Neural cell (in vitro differentiated cells): ENCODE results near the gene ARL6IP1.
"Not testable (repeated sequence)": the region's sequence is repeated elsewhere in the genome, so short reads cannot be mapped to it uniquely, and the experiment has no call there.

Experiments used
- CTCF ChIP-seq: fragments of 450-650 bp; IDR thresholded peaks from 2 replicates; pipeline ENCODE4 v1.5.1; 2014; ENCODE audit warnings: antibody characterized with exemption, mild to moderate bottlenecking, moderate library complexity; ENCODE audit not compliant: poor library complexity, severe bottlenecking
- EP300 ChIP-seq: fragments of 450-650 bp; conservative IDR thresholded peaks from 2 replicates; pipeline ENCODE4 v1.6.1; 2014; ENCODE audit warnings: antibody characterized with exemption, mild to moderate bottlenecking, moderate library complexity; ENCODE audit not compliant: poor library complexity, severe bottlenecking
- EZH2 ChIP-seq: fragments of 200-600, 300-800 bp; shearing (Covaris generic), sonication (generic); IDR thresholded peaks from 2 replicates; pipeline ENCODE4 v1.6.1; 2014; ENCODE audit warnings: antibody characterized with exemption, low read length, borderline replicate concordance, mild to moderate bottlenecking; ENCODE audit not compliant: insufficient read depth, poor library complexity, severe bottlenecking
- MXI1 ChIP-seq: fragments of 450-650 bp; conservative IDR thresholded peaks from 2 replicates; pipeline ENCODE4 v1.6.1; 2014; ENCODE audit warnings: antibody characterized with exemption, mild to moderate bottlenecking; ENCODE audit not compliant: poor library complexity, severe bottlenecking
- POLR2AphosphoS5 ChIP-seq: IDR thresholded peaks from 2 replicates; pipeline ENCODE4 v1.6.1; 2012
- RAD21 ChIP-seq: fragments of 450-650 bp; conservative IDR thresholded peaks from 2 replicates; pipeline ENCODE4 v1.6.1; 2014; ENCODE audit warnings: antibody characterized with exemption, mild to moderate bottlenecking, moderate library complexity
- REST ChIP-seq: IDR thresholded peaks from 2 replicates; pipeline ENCODE4 v1.6.1; 2012; ENCODE audit warnings: borderline replicate concordance
- SMC3 ChIP-seq: fragments of 450-650 bp; conservative IDR thresholded peaks from 2 replicates; pipeline ENCODE4 v1.6.1; 2014; ENCODE audit warnings: antibody characterized with exemption, mild to moderate bottlenecking, moderate library complexity; ENCODE audit not compliant: poor library complexity
- TAF1 ChIP-seq: IDR thresholded peaks from 2 replicates; pipeline ENCODE4 v1.6.1; 2012; ENCODE audit warnings: low read depth

GRCh38 chr16:18759598-18760520 lies 41.5 kb downstream of the ARL6IP1 start:
- not testable (repeated sequence) for TF ChIP-seq REST, EP300, EZH2, POLR2AphosphoS5, TAF1, MXI1
- TF ChIP-seq CTCF (peak; percentile 70), SMC3 (peak; percentile 73), RAD21 (peak; percentile 75)
